ENCODE results near the gene PHEX.

Gene PHEX

DNA sequence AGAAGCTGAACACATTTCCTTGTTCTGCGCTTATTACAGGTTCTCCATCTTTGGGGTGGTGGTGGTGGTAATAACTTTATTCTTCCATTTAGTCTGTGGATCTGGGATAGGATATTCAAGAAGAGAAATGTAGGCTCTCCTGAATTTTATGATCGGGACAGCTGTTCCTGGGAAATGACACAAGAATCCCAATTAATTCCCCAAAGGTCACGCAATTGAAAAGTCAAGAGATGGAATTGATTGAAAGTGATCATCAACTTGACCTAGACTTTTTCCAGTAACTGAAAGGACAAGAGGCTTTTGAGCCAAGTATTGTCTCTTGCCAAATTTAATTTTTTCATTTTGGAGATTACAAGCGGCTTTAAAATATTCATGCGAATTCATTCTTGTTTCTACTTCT lies 141.8 kb downstream of the PHEX start:
- no peak for DNase-seq (ENCODE audit: low read depth)
- H3K4me3 ChIP-seq (ENCODE audit: low read length), result no peak overlapping the region
- TF ChIP-seq CTCF (IDR thresholded peaks at IDR 0.05; ENCODE audit: insufficient read depth, low read depth, low read length, missing control alignments), result no peak

DNA sequence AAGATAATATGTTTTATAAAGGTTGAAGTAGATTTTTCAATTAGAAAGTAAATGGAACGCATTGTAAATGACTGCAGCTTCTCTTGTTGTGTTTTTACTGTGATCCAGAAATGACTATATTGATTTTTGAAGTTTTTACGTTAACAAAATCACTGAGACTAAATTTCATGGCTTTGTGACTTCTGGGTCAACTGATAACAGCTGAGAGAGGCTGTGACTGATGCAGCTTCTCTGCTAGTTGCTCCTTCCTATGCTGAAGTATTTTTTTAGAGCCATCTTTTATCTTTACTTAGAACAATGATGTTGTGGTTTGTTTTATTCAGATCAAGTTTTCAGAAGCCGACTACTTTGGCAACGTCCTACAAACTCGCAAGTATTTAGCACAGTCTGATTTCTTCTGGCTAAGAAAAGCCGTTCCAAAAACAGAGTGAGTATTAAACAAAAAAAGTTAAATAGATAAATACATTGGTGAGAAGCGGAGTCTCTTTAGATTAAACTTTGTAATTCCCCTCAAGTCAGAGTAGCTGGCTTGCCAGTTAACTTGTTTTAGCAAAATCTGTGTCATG lies 145.9 kb downstream of the PHEX start:
- no peak overlapping the region for H3K4me3 ChIP-seq (ENCODE audit: low read length)
- TF ChIP-seq CTCF (IDR thresholded peaks at IDR 0.05; ENCODE audit: insufficient read depth, low read depth, low read length, missing control alignments), result no peak
- DNase-seq (ENCODE audit: low read depth), result no peak

GRCh38 chrX:22184096-22184495 lies 152.0 kb downstream of the PHEX start:
- no peak for TF ChIP-seq CTCF (IDR thresholded peaks at IDR 0.05; ENCODE audit: insufficient read depth, low read depth, low read length, missing control alignments)
- no peak for DNase-seq (ENCODE audit: low read depth)

DNA sequence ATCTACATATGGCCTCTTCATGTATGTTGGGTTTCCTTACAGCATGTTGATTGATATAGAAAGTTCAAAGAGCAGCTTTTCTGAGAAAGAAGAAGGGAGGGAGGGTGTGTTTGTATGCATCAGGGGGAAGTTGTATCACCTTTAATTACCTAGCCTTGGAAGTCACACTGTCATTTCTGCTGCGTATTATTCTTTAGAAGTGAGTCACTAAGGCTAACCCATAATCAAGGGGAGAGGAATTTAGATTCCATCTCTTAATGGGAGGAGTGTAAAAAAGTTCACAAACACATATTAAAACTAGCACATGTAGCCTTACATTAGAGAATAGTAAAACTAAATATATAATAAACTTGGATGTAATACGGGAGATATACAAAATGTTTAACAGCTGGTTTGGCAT lies 154.0 kb downstream of the PHEX start:
- no peak for TF ChIP-seq CTCF (IDR thresholded peaks at IDR 0.05; ENCODE audit: insufficient read depth, low read depth, low read length, missing control alignments)
- H3K4me3 ChIP-seq (ENCODE audit: low read length), result no peak overlapping the region
- DNase-seq (ENCODE audit: low read depth), result peak; percentile 17

More at GRCh38 chrX:22184096-22184495, 152.0 kb downstream of the PHEX start:
- no peak overlapping the region for H3K4me3 ChIP-seq (ENCODE audit: low read length)

DNA sequence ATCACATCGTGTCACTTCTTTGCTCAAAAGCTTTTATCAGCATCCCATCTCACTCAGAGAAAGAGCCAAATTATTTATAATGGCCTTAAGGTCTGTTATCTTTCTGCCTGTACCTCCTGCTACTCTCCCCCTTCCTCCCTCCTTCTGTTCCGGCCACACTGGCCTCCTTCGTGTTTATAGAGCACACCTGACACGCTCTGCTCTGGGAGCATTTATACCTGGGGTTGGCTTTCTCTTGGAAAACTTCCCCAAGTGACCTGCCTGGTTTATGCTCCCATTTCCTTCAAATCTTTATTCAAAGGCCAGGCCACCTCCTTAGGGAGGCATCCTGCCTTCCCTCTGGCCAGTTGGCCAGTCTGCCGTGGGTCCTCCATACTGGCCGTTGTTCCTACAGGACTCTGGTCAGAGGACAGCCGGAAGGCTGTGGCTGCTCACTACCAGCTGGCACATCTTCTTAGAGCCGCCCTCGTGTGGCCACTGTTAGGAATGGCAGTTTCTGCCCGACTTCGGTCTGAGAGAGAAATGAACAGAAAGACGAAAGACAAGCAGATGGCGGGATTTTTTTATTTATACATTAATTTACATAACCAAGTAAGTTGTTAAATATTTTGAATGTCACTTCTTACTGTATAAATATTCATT lies 160.4 kb downstream of the PHEX start:
- peak; percentile 73 for TF ChIP-seq CTCF (IDR thresholded peaks at IDR 0.05; ENCODE audit: insufficient read depth, low read depth, low read length, missing control alignments)
- no peak overlapping the region for H3K4me3 ChIP-seq (ENCODE audit: low read length)
- DNase-seq (ENCODE audit: low read depth), result peak; percentile 50

- DNase-seq (ENCODE audit: low read depth), result no peak
- no peak for TF ChIP-seq CTCF (IDR thresholded peaks at IDR 0.05; ENCODE audit: insufficient read depth, low read depth, low read length, missing control alignments)
Observed at GRCh38 chrX:22193851-22194659, 161.9 kb downstream of the PHEX start.

More at GRCh38 chrX:22193851-22194659, 161.9 kb downstream of the PHEX start:
- H3K4me3 ChIP-seq (ENCODE audit: low read length), result no peak overlapping the region
